ENCODE measurements around the gene PSMC6. TPM values are rescaled to one million over a fixed set of nuclear protein-coding genes. Genes with fewer than 3 reads are reported as not detected.

Gene PSMC6
- total RNA-seq, 1 experiment from 2014 or later = 156 TPM

Other genes starting within 250 kb of the PSMC6 start
- 7.9 and 10.3 TPM in 2 replicates for gene TXNDC16, start 154.7 kb upstream of the PSMC6 start, total RNA-seq (2014; rRNA removed; shearing (Covaris generic))
- 2.5 and 2.7 TPM in 2 replicates for gene GPR137C, start 154.4 kb upstream of the PSMC6 start, total RNA-seq (2014; rRNA removed; shearing (Covaris generic))
- gene ERO1A, start 11.6 kb upstream of the PSMC6 start, total RNA-seq (2014; rRNA removed; shearing (Covaris generic)) = 67.3 and 73.3 TPM in 2 replicates
- 12.0 and 12.8 TPM in 2 replicates for gene STYX, start 23.0 kb downstream of the PSMC6 start, total RNA-seq (2014; rRNA removed; shearing (Covaris generic))
- gene GNPNAT1, start 84.4 kb downstream of the PSMC6 start, total RNA-seq (2014; rRNA removed; shearing (Covaris generic)) = 16.6 and 17.9 TPM in 2 replicates
- gene FERMT2, start 243.8 kb downstream of the PSMC6 start, total RNA-seq (2014; rRNA removed; shearing (Covaris generic)) = 62.5 and 65.3 TPM in 2 replicates